K562 (cell line): ENCODE results near the gene BRCA1. TPM values are rescaled to one million over a fixed set of nuclear protein-coding genes. Genes with fewer than 3 reads are reported as not detected.
A peak's percentile ranks its signal among the peaks of the same experiment; 100 is the strongest.

Source experiments
- ARID1B ChIP-seq: fragments of 450-650 bp; IDR thresholded peaks from 2 replicates; pipeline ENCODE4 v1.6.1; 2016; ENCODE audit warnings: antibody characterized with exemption, mild to moderate bottlenecking, inconsistent platforms
- CBFA2T3 ChIP-seq: fragments of 450-650 bp; IDR thresholded peaks from 2 replicates; pipeline ENCODE4 v1.6.1; 2017
- CTBP1 ChIP-seq: fragments of 450-650 bp; IDR thresholded peaks from 2 replicates; pipeline ENCODE4 v1.6.1; 2016; ENCODE audit warnings: borderline replicate concordance
- CXXC5 ChIP-seq: fragments of 250-450 bp; sonication (Bioruptor Pico); IDR thresholded peaks from 2 replicates; pipeline ENCODE4 v1.8.0; 2022; ENCODE audit warnings: inconsistent platforms, mild to moderate bottlenecking, moderate library complexity
- EP400 ChIP-seq: fragments of 450-650 bp; IDR thresholded peaks from 2 replicates; pipeline ENCODE4 v1.6.1; 2017; ENCODE audit warnings: antibody characterized with exemption, mild to moderate bottlenecking, moderate library complexity
- NR2C2 ChIP-seq, 2 experiments: fragments of 200-800 bp in 1 of 2; sonication (Bioruptor generic) in 1 of 2; sonication (generic) in 1 of 2; formaldehyde crosslinking in 1 of 2; IDR thresholded peaks; 2 replicates each; pipeline versions ENCODE4 v1.6.1 to v1.8.0; 2016 to 2022; ENCODE audit warnings: mild to moderate bottlenecking in 1 of 2, missing compliant biosample characterization in 1 of 2, missing genetic modification characterization in 1 of 2, missing genetic modification reagents in 1 of 2
- TAF1 ChIP-seq: IDR thresholded peaks from 2 replicates; pipeline ENCODE4 v1.6.1; 2011; ENCODE audit warnings: mild to moderate bottlenecking, low read length, moderate library complexity; ENCODE audit not compliant: insufficient read depth, control insufficient read depth, severe bottlenecking; ENCODE audit errors: extremely low read depth
- ZBTB11 ChIP-seq, 3 experiments: fragments of 200-800 bp in 1 of 3; fragments of 250-450 bp in 1 of 3; fragments of 450-650 bp in 1 of 3; sonication (Bioruptor Pico) in 1 of 3; sonication (Bioruptor generic) in 1 of 3; formaldehyde crosslinking in 1 of 3; IDR thresholded peaks; 2 replicates each; pipeline versions ENCODE4 v1.6.1 to v1.8.0; 2016 to 2022; ENCODE audit warnings: mild to moderate bottlenecking in 2 of 3, missing genetic modification characterization in 2 of 3, missing compliant biosample characterization in 1 of 3, moderate library complexity in 1 of 3
- ZBTB2 ChIP-seq: fragments of 450-650 bp; IDR thresholded peaks from 2 replicates; pipeline ENCODE4 v1.6.1; 2016; ENCODE audit warnings: antibody characterized with exemption
- ZFP36 ChIP-seq: fragments of 150-350 bp; IDR thresholded peaks from 2 replicates; pipeline ENCODE4 v1.6.1; 2018; ENCODE audit warnings: low read length, low read depth; ENCODE audit not compliant: partially characterized antibody
- ZNF551 ChIP-seq: fragments of 250-450 bp; sonication (Bioruptor Pico); IDR thresholded peaks from 2 replicates; pipeline ENCODE4 v1.5.0; 2021; ENCODE audit warnings: mild to moderate bottlenecking, moderate library complexity
- polyA plus RNA-seq, 8 experiments: library from polyadenylated mRNA; depleted of rRNA in 4 of 8; stranded (reverse) in 5 of 8; unstranded in 3 of 8; fragments of >200 nt; fragmentation: Nextera tagmentation in 2 of 8; fragmentation: Illumina TruSeq in 1 of 8; extraction: Ambion mirVana in 2 of 8; extraction: Trizol in 1 of 8; gene quantifications; 2 replicates each; pipeline versions ENCODE4 v1.2.1 to v1.2.3, GENCODE V29; 2011 to 2014; ENCODE audit warnings: inconsistent platforms in 1 of 8, missing spikeins in 1 of 8
- total RNA-seq, 7 experiments: library from RNA; depleted of rRNA in 6 of 7; stranded (reverse); fragments of >200 nt in 6 of 7; fragmentation: Illumina TruSeq in 2 of 7; extraction: Trizol in 2 of 7; gene quantifications; 2 replicates each; pipeline versions ENCODE4 v1.2.1 to v1.2.3, GENCODE V29; 2011 to 2021; ENCODE audit warnings: low replicate concordance in 1 of 7

Gene BRCA1
- total and polyA plus RNA-seq, 9 of the 15 experiments (the other 6 are each of a cell fraction or from before 2014, with no cell fraction given), result 25.9 to 95.3 (median 62.3) TPM

DNA sequence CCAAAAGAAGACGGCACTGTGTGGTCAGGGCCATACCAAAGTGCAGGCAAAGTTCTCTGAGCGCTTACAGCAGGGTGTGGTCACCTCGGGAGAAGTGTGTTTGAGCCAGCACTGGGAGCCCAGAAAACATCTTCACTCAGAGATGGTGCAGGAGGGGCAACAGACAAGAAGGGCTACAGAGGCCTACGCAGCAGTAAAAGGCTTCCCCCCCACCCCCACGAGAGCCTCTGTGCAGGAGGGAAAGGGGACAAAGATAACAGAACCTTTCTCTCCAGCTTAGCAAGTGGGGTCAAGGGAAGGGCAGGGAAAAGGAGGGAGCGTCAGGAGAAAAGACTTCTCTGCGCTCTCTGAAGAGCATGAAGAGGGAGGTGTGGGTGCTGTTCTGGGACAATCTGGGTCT is 105.7 kb downstream of the BRCA1 start (continued):
- TF ChIP-seq ZFP36 (peak; percentile 49), ZBTB2 (peak; percentile 30; the same call in 1 of the 2 replicates), EP400 (no peak), NR2C2 (CRISPR knock-in tag; IDR thresholded peaks at IDR 0.05) (no peak), NR2C2 (tag; IDR thresholded peaks at IDR 0.05) (0 out of 2 replicates have a peak, but pooled peaks have one; percentile 13), ZNF551 (CRISPR knock-in tag) (no peak), ARID1B (0 out of 2 replicates have a peak, but pooled peaks have one; percentile 6), TAF1 (peak; percentile 24), CTBP1 (peak; percentile 9; the same call in 1 of the 2 replicates), CBFA2T3 (peak; percentile 34), ZBTB11 (CRISPR knock-in tag; IDR thresholded peaks at IDR 0.05) (0 out of 6 replicates have a peak, but pooled peaks of 1 of the 3 experiments have one; percentile 24), CXXC5 (CRISPR knock-in tag) (peak; percentile 21)
- TF ChIP-seq, all 486 proteins: peak for 20
